ENCODE data around the gene DCST2. TPM values are rescaled to one million over a fixed set of nuclear protein-coding genes. Genes with fewer than 3 reads are reported as not detected.

The DCST2 gene
- total RNA-seq, 1 experiment from 2014 or later = not detected

- H3K9me3 ChIP-seq (replicated peaks) = no peaks in the 10 kb centered on the region
- no peak overlapping the region for H3K27ac ChIP-seq
- no peak overlapping the region for H3K4me3 ChIP-seq
- H3K36me3 ChIP-seq = no peaks in the 10 kb centered on the region
- DNase-seq = peak; percentile 85 to 86
- no peaks in the 10 kb centered on the region for H3K27me3 ChIP-seq
- H3K4me1 ChIP-seq = peaks cover 9% of the 10 kb centered on the region
Observed at GRCh38 chr1:155044812-155045657, 11.5 kb upstream of the DCST2 start.

DNA sequence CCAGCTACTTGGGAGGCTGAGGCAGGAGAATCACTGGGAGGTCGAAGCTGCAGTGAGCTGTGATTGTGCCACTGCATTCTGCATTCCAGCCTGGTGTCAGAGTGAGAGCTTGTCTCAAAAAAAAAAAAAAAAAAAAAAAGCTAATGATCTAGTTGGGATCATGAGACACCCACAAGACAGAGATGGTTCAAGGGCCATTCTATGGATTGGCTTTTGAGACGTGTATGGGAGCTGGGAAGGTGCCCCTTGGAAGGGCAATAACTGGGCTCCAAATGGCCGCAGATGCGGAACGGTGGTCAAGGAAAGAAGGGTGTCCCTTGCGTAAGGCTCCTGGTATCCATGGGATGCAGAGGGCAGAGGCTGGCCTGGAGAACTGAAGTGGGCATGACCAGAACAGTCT lies 10.8 kb upstream of the DCST2 start:
- H3K27me3 ChIP-seq = no peaks in the 10 kb centered on the region
- H3K4me1 ChIP-seq = peaks cover 4% of the 10 kb centered on the region
- no peaks in the 10 kb centered on the region for H3K36me3 ChIP-seq
- no peak overlapping the region for H3K27ac ChIP-seq
- no peak overlapping the region for H3K4me3 ChIP-seq
- H3K9me3 ChIP-seq (replicated peaks) = no peaks in the 10 kb centered on the region
- DNase-seq = no peak

- no peak for DNase-seq
- no peak overlapping the region for H3K4me3 ChIP-seq
- H3K9me3 ChIP-seq (replicated peaks) = no peaks in the 10 kb centered on the region
- no peaks in the 10 kb centered on the region for H3K36me3 ChIP-seq
- peaks cover 4% of the 10 kb centered on the region for H3K4me1 ChIP-seq
- H3K27me3 ChIP-seq = no peaks in the 10 kb centered on the region
- no peak overlapping the region for H3K27ac ChIP-seq
Observed at GRCh38 chr1:155043793-155044192, 10.2 kb upstream of the DCST2 start.

GRCh38 chr1:155043301-155043702 lies 9.7 kb upstream of the DCST2 start:
- Histone ChIP-seq H3K27ac (no peak overlapping the region), H3K4me1 (peaks cover 6% of the 10 kb centered on the region), H3K9me3 (replicated peaks) (no peaks in the 10 kb centered on the region), H3K36me3 (no peaks in the 10 kb centered on the region), H3K4me3 (no peak overlapping the region), H3K27me3 (0 out of 2 replicates have a peak, but pooled peaks cover 2% of the 10 kb centered on the region)
- DNase-seq = no peak

GRCh38 chr1:155042789-155043188 lies 9.2 kb upstream of the DCST2 start:
- no peak for DNase-seq
- Histone ChIP-seq H3K4me3 (no peak overlapping the region), H3K9me3 (replicated peaks) (no peaks in the 10 kb centered on the region), H3K27ac (no peak overlapping the region), H3K36me3 (no peaks in the 10 kb centered on the region), H3K27me3 (0 out of 2 replicates have a peak, but pooled peaks cover 4% of the 10 kb centered on the region), H3K4me1 (peaks cover 6% of the 10 kb centered on the region)

DNA sequence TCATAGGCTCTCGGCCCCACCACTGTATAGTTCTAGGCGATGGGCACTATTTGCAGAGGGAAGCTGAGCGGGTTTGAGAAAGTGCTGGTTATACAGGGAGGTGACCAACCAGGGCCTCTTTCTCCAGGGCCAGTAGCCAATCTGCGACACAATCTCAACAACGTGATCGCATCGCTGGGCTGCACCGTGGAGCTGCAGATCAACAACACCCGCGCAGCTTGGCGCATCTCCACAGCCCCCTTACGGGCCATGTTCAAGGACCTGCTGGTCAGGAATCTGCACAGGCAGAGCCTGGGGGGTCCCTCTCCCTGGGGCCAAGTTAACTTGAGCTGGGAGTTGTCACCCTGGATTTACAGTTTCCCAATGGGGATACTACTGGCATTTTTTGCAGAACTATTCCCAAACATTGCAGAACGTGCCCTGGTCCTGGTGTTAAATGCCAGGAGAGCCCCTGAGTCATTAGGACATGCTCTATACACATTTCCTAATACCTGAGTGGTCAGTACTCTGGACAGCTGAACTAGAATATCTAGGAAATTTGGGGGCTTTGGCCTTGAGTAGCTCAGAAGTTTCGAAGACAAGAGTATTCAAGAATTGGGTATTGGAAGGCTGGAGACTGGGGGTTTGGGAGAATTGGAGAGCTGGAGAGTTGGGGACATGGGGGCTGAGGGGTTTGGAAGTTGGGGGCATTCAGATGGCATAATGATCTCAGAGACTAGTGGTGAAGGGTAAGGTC lies 6.9 kb upstream of the DCST2 start:
- Histone ChIP-seq H3K4me3 (no peak overlapping the region), H3K27me3 (0 out of 2 replicates have a peak, but pooled peaks cover 4% of the 10 kb centered on the region), H3K36me3 (no peaks in the 10 kb centered on the region), H3K9me3 (replicated peaks) (no peaks in the 10 kb centered on the region), H3K27ac (no peak overlapping the region), H3K4me1 (peaks cover 6% of the 10 kb centered on the region)
- DNase-seq = no peak

DNA sequence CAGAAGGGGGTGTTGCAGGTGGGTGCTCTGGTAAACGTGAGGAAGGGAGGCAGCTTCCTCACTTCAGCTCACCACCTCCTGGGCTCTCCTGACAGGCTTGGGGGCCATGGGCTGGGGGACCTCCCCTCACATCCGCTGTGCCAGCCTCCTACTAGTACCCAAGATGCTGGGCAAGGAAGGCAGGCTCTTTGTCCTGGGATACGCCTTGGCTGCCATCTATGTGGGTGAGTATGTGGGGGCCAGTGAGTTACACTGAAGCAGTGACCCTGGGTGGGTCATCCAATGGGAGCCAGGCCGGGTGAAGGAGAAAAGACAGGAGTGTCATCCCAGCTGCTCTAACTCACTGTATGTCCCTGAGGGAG lies 5.7 kb upstream of the DCST2 start:
- Histone ChIP-seq H3K4me1 (peaks cover 2% of the 10 kb centered on the region; the same call in 1 of the 2 replicates), H3K27ac (no peak overlapping the region), H3K27me3 (0 out of 2 replicates have a peak, but pooled peaks cover 4% of the 10 kb centered on the region), H3K4me3 (no peak overlapping the region), H3K9me3 (replicated peaks) (no peaks in the 10 kb centered on the region), H3K36me3 (no peaks in the 10 kb centered on the region)
- DNase-seq = no peak

- Histone ChIP-seq H3K9me3 (replicated peaks) (no peaks in the 10 kb centered on the region), H3K27me3 (0 out of 2 replicates have a peak, but pooled peaks cover 4% of the 10 kb centered on the region), H3K36me3 (no peaks in the 10 kb centered on the region), H3K27ac (no peak overlapping the region), H3K4me1 (peaks cover 2% of the 10 kb centered on the region; the same call in 1 of the 2 replicates), H3K4me3 (no peak overlapping the region)
- DNase-seq = no peak
Observed at GRCh38 chr1:155038602-155039307, 5.2 kb upstream of the DCST2 start.

DNA sequence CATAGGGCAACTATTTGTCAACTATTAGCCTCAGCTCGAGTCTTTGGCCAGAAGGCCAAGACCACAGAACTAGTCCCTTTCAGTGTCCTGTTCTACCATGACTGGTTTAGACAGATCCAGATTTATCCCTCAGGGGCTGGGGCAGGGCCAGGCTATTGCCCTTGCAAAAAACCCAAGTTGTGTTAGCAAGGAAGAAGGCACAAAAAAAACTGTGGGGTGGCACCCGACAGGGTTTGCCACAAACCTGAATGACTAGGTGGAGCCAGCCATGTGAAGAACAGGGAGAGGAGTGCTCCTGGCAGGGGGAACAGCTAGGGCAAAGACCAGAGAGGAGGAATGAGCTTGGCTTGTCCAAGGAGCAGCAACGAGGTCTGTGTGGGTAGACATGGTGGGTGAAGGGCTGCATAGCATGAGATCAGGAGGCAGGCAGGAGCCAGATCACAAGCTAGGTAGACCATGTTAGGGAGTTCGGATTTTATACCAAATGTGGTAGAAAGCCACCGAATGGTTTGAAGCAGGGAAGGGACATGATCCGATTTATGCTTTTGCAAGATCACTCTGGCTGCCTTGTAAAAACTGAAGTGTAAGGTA lies 4.4 kb upstream of the DCST2 start:
- H3K27me3 ChIP-seq = 0 out of 2 replicates have a peak, but pooled peaks cover 4% of the 10 kb centered on the region
- H3K9me3 ChIP-seq (replicated peaks) = no peaks in the 10 kb centered on the region

DNA sequence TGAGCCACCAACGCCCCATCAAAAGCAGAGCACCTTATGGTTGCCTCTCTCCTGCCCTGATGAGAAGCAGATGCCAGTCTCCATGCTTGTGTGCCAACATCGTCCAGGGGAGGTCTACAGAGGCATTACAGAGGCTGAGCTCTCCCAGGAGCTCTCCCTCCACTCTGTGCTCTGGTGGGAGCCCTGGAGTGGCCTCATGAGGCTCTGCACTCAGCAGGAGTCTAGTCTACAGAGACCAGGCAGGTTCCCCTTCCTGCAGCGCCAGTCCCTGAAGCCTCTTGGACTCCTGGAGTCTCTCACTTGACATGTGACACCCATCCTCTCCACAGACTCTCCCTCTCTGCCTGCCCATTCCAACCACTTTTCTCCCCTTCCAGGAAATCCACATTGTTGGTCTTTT lies 3.5 kb upstream of the DCST2 start:
- no peaks in the 10 kb centered on the region for H3K36me3 ChIP-seq
- H3K4me3 ChIP-seq = no peak overlapping the region
- H3K4me1 ChIP-seq = peaks cover 2% of the 10 kb centered on the region; the same call in 1 of the 2 replicates
- H3K27ac ChIP-seq = no peak overlapping the region
- H3K27me3 ChIP-seq = 0 out of 2 replicates have a peak, but pooled peaks cover 4% of the 10 kb centered on the region
- H3K9me3 ChIP-seq (replicated peaks) = no peaks in the 10 kb centered on the region
- DNase-seq = no peak

More for the DNA sequence above, 4.4 kb upstream of the DCST2 start:
- Histone ChIP-seq H3K36me3 (no peaks in the 10 kb centered on the region), H3K27ac (no peak overlapping the region), H3K4me3 (no peak overlapping the region), H3K4me1 (peaks cover 2% of the 10 kb centered on the region; the same call in 1 of the 2 replicates)
- DNase-seq = no peak

DNA sequence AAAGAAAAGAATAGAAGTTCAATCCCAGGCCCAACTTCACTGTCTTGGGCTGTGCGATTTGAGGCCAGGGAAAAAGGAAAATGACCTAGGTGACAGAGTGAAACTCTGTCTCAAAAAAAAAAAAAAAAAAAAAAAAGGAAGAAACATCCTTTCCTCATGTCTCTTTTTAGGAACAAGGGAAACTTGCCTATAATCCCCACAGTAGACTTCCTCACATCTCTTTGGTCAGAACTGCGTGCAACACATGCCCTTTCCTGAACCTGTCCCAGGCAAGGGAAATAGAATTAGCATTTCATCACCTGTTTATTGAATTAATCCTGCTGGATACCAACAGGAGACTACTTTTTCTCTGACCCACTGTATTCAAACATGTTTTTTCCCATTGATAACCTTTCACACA lies 2.4 kb upstream of the DCST2 start:
- no peak overlapping the region for H3K4me3 ChIP-seq

DNA sequence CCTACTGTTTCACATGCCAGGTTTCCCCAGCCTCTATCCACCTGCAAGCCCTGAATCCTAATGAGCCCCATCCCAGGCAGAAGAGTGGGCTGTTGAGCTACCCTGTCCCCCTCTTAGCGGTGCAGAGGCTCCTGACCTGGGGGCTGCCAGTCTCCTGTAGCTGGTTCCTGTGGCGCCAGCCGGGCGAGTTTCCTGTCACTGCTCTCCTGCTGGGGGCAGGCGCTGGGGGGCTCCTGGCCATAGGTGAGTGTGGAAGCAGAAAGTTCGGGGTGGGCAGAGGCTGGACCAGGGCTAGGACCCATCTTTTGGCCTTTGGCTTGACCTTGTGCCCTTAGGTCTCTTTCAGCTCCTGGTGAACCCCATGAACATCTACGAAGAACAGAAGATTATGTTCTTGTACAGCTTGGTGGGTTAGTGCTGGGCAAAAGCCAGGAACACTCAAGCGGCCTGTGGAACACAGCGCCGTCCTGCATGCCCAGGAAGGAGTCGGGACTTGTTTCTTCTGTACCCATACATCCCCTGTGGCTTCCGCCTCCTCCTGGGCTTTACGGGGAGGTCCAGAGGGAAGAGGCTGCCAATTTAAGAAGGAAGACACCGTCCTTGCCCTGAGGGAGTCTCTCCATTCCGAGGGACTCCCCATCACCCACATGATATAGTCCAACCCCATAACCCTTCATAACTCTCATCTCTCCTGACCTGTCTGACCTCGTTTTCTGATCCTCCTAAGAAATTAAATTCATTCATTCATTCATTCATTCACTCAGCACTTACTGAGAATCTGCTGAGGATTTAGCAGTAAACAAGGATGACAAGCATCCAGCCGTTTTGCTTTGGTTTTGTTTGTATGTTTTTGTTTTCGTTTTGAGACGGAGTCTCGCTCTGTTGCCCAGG lies 982 bp upstream of the DCST2 start:
- DNase-seq = no peak
- Histone ChIP-seq H3K4me3 (no peak overlapping the region), H3K4me1 (peaks cover 2% of the 10 kb centered on the region; the same call in 1 of the 2 replicates)

More for the DNA sequence above, 2.4 kb upstream of the DCST2 start:
- DNase-seq = no peak
- H3K27ac ChIP-seq = no peak overlapping the region
- H3K36me3 ChIP-seq = no peaks in the 10 kb centered on the region
- H3K9me3 ChIP-seq (replicated peaks) = no peaks in the 10 kb centered on the region
- 0 out of 2 replicates have a peak, but pooled peaks cover 4% of the 10 kb centered on the region for H3K27me3 ChIP-seq
- peaks cover 2% of the 10 kb centered on the region; the same call in 1 of the 2 replicates for H3K4me1 ChIP-seq

DNA sequence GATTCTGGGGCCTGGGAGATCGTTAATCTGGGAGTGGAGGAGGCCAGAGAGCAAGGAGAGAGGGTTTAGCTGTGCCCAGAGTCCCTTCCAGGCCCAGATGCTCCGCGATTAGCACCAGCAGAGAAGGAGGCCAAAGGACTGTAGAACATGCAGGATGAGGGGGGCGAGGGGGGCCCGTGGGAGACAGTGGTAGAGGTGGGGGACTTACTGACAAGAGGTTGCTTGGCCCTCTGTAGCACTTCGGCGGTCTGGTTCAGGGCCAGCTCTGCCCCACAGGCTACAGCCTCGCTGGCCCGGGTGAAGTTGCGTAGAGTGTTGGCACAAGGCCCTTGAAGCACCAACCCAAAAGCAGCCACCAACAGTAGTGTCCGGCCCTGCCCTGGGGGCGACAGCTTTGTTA lies 695 bp downstream of the DCST2 start:
- no peak for DNase-seq
- no peak overlapping the region for H3K27ac ChIP-seq
- no peaks in the 10 kb centered on the region for H3K4me1 ChIP-seq
- H3K4me3 ChIP-seq = no peak overlapping the region
- H3K9me3 ChIP-seq (replicated peaks) = no peaks in the 10 kb centered on the region
- H3K36me3 ChIP-seq = no peaks in the 10 kb centered on the region
- H3K27me3 ChIP-seq = 0 out of 2 replicates have a peak, but pooled peaks cover 5% of the 10 kb centered on the region

More for the DNA sequence above, 982 bp upstream of the DCST2 start:
- Histone ChIP-seq H3K27me3 (0 out of 2 replicates have a peak, but pooled peaks cover 4% of the 10 kb centered on the region), H3K27ac (no peak overlapping the region), H3K36me3 (no peaks in the 10 kb centered on the region), H3K9me3 (replicated peaks) (no peaks in the 10 kb centered on the region)
